Activated naive CD4-positive, alpha-beta T cell treated with anti-CD3 and anti-CD28 coated beads for 36 hours (primary cell): ENCODE measurements around the gene ZXDC. TPM values are rescaled to one million over a fixed set of nuclear protein-coding genes. Genes with fewer than 3 reads are reported as not detected.

Source experiments
- CTCF ChIA-PET: fragments of 350-600 bp; sonication (Branson Sonifier 250); formaldehyde crosslinking; loops from one replicate; lab custom pipeline; 2021; ENCODE audit warnings: antibody characterized with exemption; lab: Charles Lee
- DNase-seq: peaks from one replicate; pipeline ENCODE4 v3.0.0-alpha.2; 2020
- H3K27ac Mint-ChIP-seq: one replicate; pipeline ENCODE4 v1.8.0; 2021; ENCODE audit warnings: mild to moderate bottlenecking, mixed read lengths
- H3K27me3 Mint-ChIP-seq: one replicate; pipeline ENCODE4 v1.8.0; 2021; ENCODE audit warnings: low read depth, mixed read lengths
- H3K36me3 Mint-ChIP-seq: one replicate; pipeline ENCODE4 v1.8.0; 2021; ENCODE audit warnings: low read depth, mixed read lengths
- H3K4me1 Mint-ChIP-seq: one replicate; pipeline ENCODE4 v1.8.0; 2021; ENCODE audit warnings: low read depth, mixed read lengths
- H3K4me3 Mint-ChIP-seq: one replicate; pipeline ENCODE4 v1.8.0; 2021; ENCODE audit warnings: mild to moderate bottlenecking, moderate library complexity, mixed read lengths
- H3K9me3 Mint-ChIP-seq: one replicate; pipeline ENCODE4 v1.8.0; 2021; ENCODE audit warnings: mixed read lengths
- intact Hi-C: fragments of 100-400 bp; cut with micrococcal nuclease; formaldehyde crosslinking; loops from one replicate; pipeline ENCODE4 v1.15.1; 2023
- total RNA-seq, 2 experiments: library from RNA; stranded (reverse); gene quantifications; one replicate each; pipeline ENCODE4 v1.2.3, GENCODE V29; 2021

ZXDC gene
- total RNA-seq, 2 experiments from 2014 or later = 23.9 TPM

GRCh38 chr3:126494970-126495230, 19.2 kb upstream of the ZXDC start:
- H3K9me3 Mint-ChIP-seq = no peaks in the 10 kb centered on the region
- H3K36me3 Mint-ChIP-seq = no peaks in the 10 kb centered on the region
- H3K27me3 Mint-ChIP-seq = no peaks in the 10 kb centered on the region
- H3K4me3 Mint-ChIP-seq = no peak overlapping the region
- DNase-seq = no peak
- CTCF ChIA-PET = no interaction called here
- peaks cover 3% of the 10 kb centered on the region for H3K4me1 Mint-ChIP-seq
- intact Hi-C loops = no loop called here
- H3K27ac Mint-ChIP-seq = no peak overlapping the region

DNA sequence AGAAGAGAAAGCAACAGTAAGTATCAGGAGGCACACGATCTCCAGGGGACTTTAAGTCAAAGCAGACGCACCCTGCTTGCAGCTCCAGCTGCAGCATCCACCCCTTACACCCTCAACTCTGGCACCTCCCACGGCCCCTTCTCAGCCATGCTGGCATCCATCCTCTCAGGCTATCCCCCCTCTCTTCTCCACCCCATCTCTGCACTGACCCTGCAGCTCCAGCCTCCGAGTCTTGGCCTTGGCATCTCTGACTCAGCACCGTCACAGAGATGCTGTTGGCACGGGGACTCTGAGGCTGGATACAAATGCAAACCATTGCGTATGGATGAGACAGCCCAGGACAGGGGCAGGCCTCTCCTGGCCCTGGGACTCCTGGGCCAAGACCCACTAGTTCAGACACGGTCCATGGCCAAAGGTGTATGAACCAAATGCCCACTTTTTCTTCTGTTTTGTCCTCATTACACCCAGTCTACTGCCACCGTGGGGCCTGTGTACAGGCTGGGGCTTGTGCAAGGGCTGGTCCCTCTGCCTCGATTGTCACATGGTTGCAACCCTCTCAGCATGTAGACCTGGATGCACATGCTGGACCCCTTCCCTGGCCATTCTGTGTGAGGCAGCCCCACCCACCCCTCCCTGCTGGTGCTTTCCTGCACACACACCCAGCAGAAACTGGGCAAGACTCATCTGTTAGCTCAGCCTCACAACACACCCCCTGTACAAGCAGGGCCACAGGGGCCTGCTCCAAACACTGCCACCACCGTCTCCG, 18.7 kb upstream of the ZXDC start:
- intact Hi-C loops = no loop called here
- Mint-ChIP-seq H3K36me3 (no peaks in the 10 kb centered on the region), H3K27ac (no peak overlapping the region), H3K4me1 (peaks cover 3% of the 10 kb centered on the region), H3K27me3 (no peaks in the 10 kb centered on the region), H3K9me3 (no peaks in the 10 kb centered on the region), H3K4me3 (no peak overlapping the region)
- CTCF ChIA-PET = no interaction called here
- no peak for DNase-seq

- no peaks in the 10 kb centered on the region for H3K36me3 Mint-ChIP-seq
- no peak overlapping the region for H3K4me3 Mint-ChIP-seq
- H3K9me3 Mint-ChIP-seq = no peaks in the 10 kb centered on the region
- CTCF ChIA-PET = no interaction called here
- intact Hi-C loops = no loop called here
- H3K4me1 Mint-ChIP-seq = peaks cover 3% of the 10 kb centered on the region
- H3K27me3 Mint-ChIP-seq = no peaks in the 10 kb centered on the region
- no peak for DNase-seq
- H3K27ac Mint-ChIP-seq = no peak overlapping the region
Measured at GRCh38 chr3:126493739-126494138, 18.0 kb upstream of the ZXDC start.

DNA sequence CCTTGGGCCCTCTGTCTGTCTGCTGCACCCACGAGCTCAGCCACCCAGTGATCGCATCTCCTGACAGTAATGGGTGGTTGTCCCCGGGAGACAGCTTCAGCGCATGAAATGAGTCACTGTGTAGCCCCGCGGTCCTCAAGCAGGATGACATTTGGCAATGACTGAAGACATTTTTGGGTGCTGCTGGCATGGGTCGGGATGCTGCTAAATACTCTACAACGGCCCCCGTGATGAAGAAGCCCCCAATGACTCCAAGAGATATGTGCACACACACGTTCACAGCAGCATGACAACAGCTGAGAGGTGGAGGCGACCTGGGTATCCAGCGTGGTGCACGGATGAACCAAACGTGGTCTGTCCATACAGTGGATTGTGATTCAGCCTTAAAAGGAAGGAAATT, 17.4 kb upstream of the ZXDC start:
- no peak for DNase-seq
- Mint-ChIP-seq H3K27ac (no peak overlapping the region), H3K9me3 (no peaks in the 10 kb centered on the region), H3K4me1 (peaks cover 3% of the 10 kb centered on the region), H3K36me3 (no peaks in the 10 kb centered on the region), H3K27me3 (no peaks in the 10 kb centered on the region), H3K4me3 (no peak overlapping the region)
- intact Hi-C loops = no loop called here
- CTCF ChIA-PET = no interaction called here

- H3K27me3 Mint-ChIP-seq = no peaks in the 10 kb centered on the region
- no peaks in the 10 kb centered on the region for H3K36me3 Mint-ChIP-seq
- DNase-seq = no peak
- peaks cover 12% of the 10 kb centered on the region for H3K4me1 Mint-ChIP-seq
- no peak overlapping the region for H3K27ac Mint-ChIP-seq
- intact Hi-C loops = no loop called here
- H3K4me3 Mint-ChIP-seq = no peak overlapping the region
- CTCF ChIA-PET = no interaction called here
- no peaks in the 10 kb centered on the region for H3K9me3 Mint-ChIP-seq
Measured at GRCh38 chr3:126491221-126492013, 15.7 kb upstream of the ZXDC start.

DNA sequence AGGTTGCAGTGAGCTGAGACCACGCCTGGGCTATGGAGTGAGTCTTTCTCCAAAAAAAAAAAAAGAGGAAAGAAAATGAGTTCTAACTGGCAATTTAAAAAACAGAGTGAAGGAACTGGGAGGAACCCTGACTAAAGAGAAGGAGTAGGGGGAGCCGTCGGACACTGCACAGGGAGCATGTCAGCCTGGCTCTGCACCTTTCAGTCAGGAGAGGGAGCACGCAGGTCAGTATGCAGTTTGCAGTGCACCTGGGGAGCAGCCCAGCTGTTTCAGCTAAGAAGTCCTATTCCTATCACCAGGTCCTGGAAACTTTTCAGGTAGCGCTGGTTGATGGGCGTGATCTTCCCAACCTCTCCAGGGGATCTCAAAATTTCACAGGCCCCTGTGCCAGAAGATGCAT, 14.9 kb upstream of the ZXDC start:
- Mint-ChIP-seq H3K9me3 (no peaks in the 10 kb centered on the region), H3K4me3 (no peak overlapping the region), H3K27ac (no peak overlapping the region), H3K27me3 (no peaks in the 10 kb centered on the region), H3K36me3 (no peaks in the 10 kb centered on the region), H3K4me1 (peaks cover 15% of the 10 kb centered on the region)
- intact Hi-C loops = no loop called here
- no peak for DNase-seq
- CTCF ChIA-PET = no interaction called here

- no peaks in the 10 kb centered on the region for H3K27me3 Mint-ChIP-seq
- intact Hi-C loops = no loop called here
- H3K36me3 Mint-ChIP-seq = no peaks in the 10 kb centered on the region
- peaks cover 12% of the 10 kb centered on the region for H3K4me1 Mint-ChIP-seq
- no peak overlapping the region for H3K4me3 Mint-ChIP-seq
- no peak for DNase-seq
- H3K9me3 Mint-ChIP-seq = no peaks in the 10 kb centered on the region
- CTCF ChIA-PET = no interaction called here
- H3K27ac Mint-ChIP-seq = no peak overlapping the region
Measured at GRCh38 chr3:126488886-126489569, 13.3 kb upstream of the ZXDC start.

DNA sequence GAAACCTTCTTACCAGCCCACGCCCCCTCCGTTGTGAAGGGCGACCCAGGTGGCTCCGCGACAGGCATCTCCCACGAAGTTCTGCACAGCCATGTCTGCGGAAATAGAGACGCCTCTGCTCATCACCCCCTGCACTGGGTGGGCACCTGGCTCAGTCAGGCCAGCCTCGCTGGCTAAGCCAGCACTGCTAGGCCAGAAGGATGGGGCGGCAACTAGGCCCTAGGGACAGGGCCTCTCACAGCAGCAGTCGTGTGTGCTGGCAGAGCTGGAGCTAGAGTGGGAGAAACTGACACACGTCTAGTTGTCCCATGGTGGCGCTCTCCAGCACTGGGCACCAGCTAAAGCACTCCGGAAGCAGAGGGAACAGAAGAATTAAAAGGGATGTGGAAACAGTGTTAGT, 12.5 kb upstream of the ZXDC start:
- Mint-ChIP-seq H3K27ac (no peak overlapping the region), H3K4me1 (peaks cover 12% of the 10 kb centered on the region), H3K36me3 (no peaks in the 10 kb centered on the region), H3K27me3 (no peaks in the 10 kb centered on the region), H3K9me3 (no peaks in the 10 kb centered on the region), H3K4me3 (no peak overlapping the region)
- no peak for DNase-seq
- CTCF ChIA-PET = no interaction called here
- intact Hi-C loops = no loop called here

- Mint-ChIP-seq H3K4me3 (no peak overlapping the region), H3K27me3 (no peaks in the 10 kb centered on the region), H3K36me3 (no peaks in the 10 kb centered on the region), H3K4me1 (peaks cover 12% of the 10 kb centered on the region), H3K9me3 (no peaks in the 10 kb centered on the region), H3K27ac (no peak overlapping the region)
- peak; percentile 20 for DNase-seq
- intact Hi-C loops = no loop called here
- CTCF ChIA-PET = no interaction called here
Measured at GRCh38 chr3:126487151-126487771, 11.6 kb upstream of the ZXDC start.

DNA sequence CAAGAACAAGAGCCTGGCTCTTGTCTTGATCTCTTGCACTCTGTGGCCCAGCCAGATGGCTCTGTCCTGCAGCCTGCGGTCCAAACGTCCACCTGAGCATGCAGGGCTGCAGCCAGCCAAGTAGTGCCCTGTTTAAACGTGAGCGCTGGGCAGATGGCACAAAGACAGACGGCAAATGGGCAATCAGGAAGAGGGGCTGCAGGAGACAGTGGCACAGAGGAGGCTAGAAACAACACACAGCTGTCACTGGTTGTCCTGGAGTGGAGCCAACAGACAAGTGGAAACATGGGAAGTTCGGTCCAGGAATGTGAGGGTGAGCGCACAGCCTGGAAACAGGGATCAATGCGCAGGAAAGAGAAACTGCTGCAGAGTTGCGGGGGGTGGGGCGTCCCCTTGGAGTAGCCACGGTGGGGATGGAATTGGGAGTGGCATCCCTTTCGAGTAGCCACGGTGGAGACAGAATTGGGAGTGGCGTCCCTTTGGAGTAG, 10.7 kb upstream of the ZXDC start:
- intact Hi-C loops = no loop called here

GRCh38 chr3:126485956-126486355, 10.3 kb upstream of the ZXDC start:
- DNase-seq = no peak
- no peak overlapping the region for H3K27ac Mint-ChIP-seq
- CTCF ChIA-PET = no interaction called here
- no peaks in the 10 kb centered on the region for H3K36me3 Mint-ChIP-seq
- intact Hi-C loops = no loop called here
- H3K27me3 Mint-ChIP-seq = no peaks in the 10 kb centered on the region
- H3K4me3 Mint-ChIP-seq = no peak overlapping the region
- H3K9me3 Mint-ChIP-seq = no peaks in the 10 kb centered on the region
- H3K4me1 Mint-ChIP-seq = peaks cover 12% of the 10 kb centered on the region

More for the DNA sequence above, 10.7 kb upstream of the ZXDC start:
- Mint-ChIP-seq H3K27me3 (no peaks in the 10 kb centered on the region), H3K27ac (no peak overlapping the region), H3K36me3 (no peaks in the 10 kb centered on the region), H3K4me3 (no peak overlapping the region), H3K4me1 (peaks cover 12% of the 10 kb centered on the region), H3K9me3 (no peaks in the 10 kb centered on the region)
- CTCF ChIA-PET = no interaction called here
- DNase-seq = no peak

- CTCF ChIA-PET = no interaction called here
- H3K27me3 Mint-ChIP-seq = no peaks in the 10 kb centered on the region
- no peaks in the 10 kb centered on the region for H3K9me3 Mint-ChIP-seq
- DNase-seq = no peak
- H3K4me3 Mint-ChIP-seq = no peak overlapping the region
- H3K4me1 Mint-ChIP-seq = peaks cover 12% of the 10 kb centered on the region
- intact Hi-C loops = no loop called here
- H3K36me3 Mint-ChIP-seq = no peaks in the 10 kb centered on the region
- H3K27ac Mint-ChIP-seq = no peak overlapping the region
Measured at GRCh38 chr3:126485176-126485897, 9.6 kb upstream of the ZXDC start.
